Peyer's patch (tissue), 4 donors: ENCODE data around the gene SPHK2. TPM values are rescaled to one million over a fixed set of nuclear protein-coding genes. Genes with fewer than 3 reads are reported as not detected.
"Not testable (repeated sequence)": the region's sequence is repeated elsewhere in the genome, so short reads cannot be mapped to it uniquely, and the experiment has no call there.

Experiments used
- DNase-seq, 3 donors: peaks; one replicate each; pipeline ENCODE4 v3.0.0-alpha.2; 2017 to 2019
- H3K27ac ChIP-seq, 4 donors: fragments of 200-600 bp; sonication (generic); one replicate each; pipeline ENCODE4 v1.5.1; 2016 to 2019
- H3K27me3 ChIP-seq, 2 donors: fragments of 200-600 bp; sonication (generic); one replicate each; pipeline ENCODE4 v1.5.1; 2019
- H3K36me3 ChIP-seq, 3 donors: fragments of 200-600 bp; sonication (generic); one replicate each; pipeline ENCODE4 v1.5.1; 2016 to 2019
- H3K4me1 ChIP-seq, 4 donors: fragments of 200-600 bp; sonication (generic); one replicate each; pipeline ENCODE4 v1.5.1; 2016 to 2019
- H3K4me3 ChIP-seq, 4 donors: fragments of 200-600 bp; sonication (generic); 1 replicate in 3 of 4; 2 replicates in 1 of 4; pipeline ENCODE4 v1.5.1; 2016 to 2019; ENCODE audit warnings: mild to moderate bottlenecking in 1 of 4
- H3K9me3 ChIP-seq, 4 donors: fragments of 200-600 bp; sonication (generic); one replicate each; pipeline ENCODE4 v1.5.1; 2016 to 2019; ENCODE audit warnings: mild to moderate bottlenecking in 1 of 4
- CTCF ChIP-seq, 6 experiments: fragments of 450-650 bp in 4 of 6; fragments of 200-600 bp in 2 of 6; sonication (generic) in 1 of 6; IDR thresholded peaks; one replicate each; pipeline ENCODE4 v1.5.1; 2017 to 2019; ENCODE audit warnings: antibody characterized with exemption in 6 of 6, mild to moderate bottlenecking in 3 of 6, moderate library complexity in 1 of 6
- POLR2A ChIP-seq, 2 donors: fragments of 450-650 bp; IDR thresholded peaks; one replicate each; pipeline ENCODE4 v1.5.1; 2017; ENCODE audit warnings: antibody characterized with exemption in 2 of 2, mild to moderate bottlenecking in 2 of 2, moderate library complexity in 2 of 2
- total RNA-seq, 4 donors: library from RNA; depleted of rRNA; stranded (reverse); fragments of >200 nt; gene quantifications; one replicate each; pipeline ENCODE4 v1.1.0, GENCODE V29; 2016

Gene SPHK2
- total RNA-seq, 4 donors from 2014 or later = 34.7 to 121 (median 96.7) TPM

DNA sequence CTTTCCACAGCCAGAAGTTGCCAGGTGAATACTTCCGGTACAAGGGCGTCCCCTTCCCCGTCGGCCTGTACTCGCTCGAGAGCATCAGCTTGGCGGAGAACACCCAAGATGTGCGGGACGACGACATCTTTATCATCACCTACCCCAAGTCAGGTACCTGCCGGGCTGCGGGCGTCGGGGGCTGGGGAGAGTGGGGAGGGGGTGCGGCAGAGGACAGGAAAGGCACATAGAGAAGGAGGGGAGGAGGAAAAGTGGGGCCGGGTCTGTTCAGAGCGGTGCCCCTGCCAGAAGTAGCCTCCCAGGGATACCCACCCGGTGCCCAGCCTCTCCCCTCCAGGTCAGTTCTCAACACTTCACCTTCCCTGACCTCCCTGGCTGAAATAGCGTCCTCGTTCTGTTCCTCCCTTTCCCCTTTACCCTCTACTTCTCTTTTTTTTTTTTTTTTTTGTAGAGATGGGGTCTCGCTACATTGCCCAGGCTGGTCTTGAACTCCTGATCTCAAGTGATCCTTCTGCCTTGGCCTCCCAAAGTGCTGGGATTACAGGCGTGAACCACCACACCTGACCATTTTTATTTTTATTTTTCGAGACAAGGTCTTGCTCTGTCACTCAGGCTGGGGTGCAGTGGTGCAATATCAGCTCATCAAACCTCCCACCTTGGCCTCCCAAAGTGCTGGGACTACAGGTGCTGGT lies 43.2 kb upstream of the SPHK2 start:
- no peak overlapping the region for H3K4me3 ChIP-seq
- H3K27ac ChIP-seq = no peak overlapping the region
- no peak for DNase-seq
- no peaks in the 10 kb centered on the region for H3K9me3 ChIP-seq
- no peaks in the 10 kb centered on the region for H3K27me3 ChIP-seq
- no peaks in the 10 kb centered on the region for H3K4me1 ChIP-seq
- no peaks in the 10 kb centered on the region for H3K36me3 ChIP-seq
- TF ChIP-seq CTCF (IDR thresholded peaks at IDR 0.05) (no peak), POLR2A (IDR thresholded peaks at IDR 0.05) (no peak)

GRCh38 chr19:48577908-48578307 lies 41.4 kb upstream of the SPHK2 start:
- DNase-seq, H3K36me3 ChIP-seq: not testable (repeated sequence)

GRCh38 chr19:48578891-48579290 lies 40.4 kb upstream of the SPHK2 start:
- DNase-seq = no peak
- H3K4me1 ChIP-seq = no peaks in the 10 kb centered on the region
- no peak overlapping the region for H3K27ac ChIP-seq
- no peaks in the 10 kb centered on the region for H3K9me3 ChIP-seq
- H3K27me3 ChIP-seq = no peaks in the 10 kb centered on the region
- TF ChIP-seq POLR2A (IDR thresholded peaks at IDR 0.05) (no peak), CTCF (IDR thresholded peaks at IDR 0.05) (no peak)
- no peaks in the 10 kb centered on the region for H3K36me3 ChIP-seq
- no peak overlapping the region for H3K4me3 ChIP-seq

More at GRCh38 chr19:48577908-48578307, 41.4 kb upstream of the SPHK2 start:
- not testable (repeated sequence) for H3K4me3 ChIP-seq, H3K27me3 ChIP-seq, H3K27ac ChIP-seq, H3K9me3 ChIP-seq, H3K4me1 ChIP-seq

- Histone ChIP-seq H3K27me3 (no peaks in the 10 kb centered on the region), H3K4me1 (no peaks in the 10 kb centered on the region), H3K36me3 (no peaks in the 10 kb centered on the region), H3K9me3 (no peaks in the 10 kb centered on the region), H3K4me3 (no peak overlapping the region), H3K27ac (no peak overlapping the region)
- TF ChIP-seq CTCF (IDR thresholded peaks at IDR 0.05) = no peak
- TF ChIP-seq POLR2A (IDR thresholded peaks at IDR 0.05) = no peak
- DNase-seq = no peak
Measured at GRCh38 chr19:48582168-48582567, 37.1 kb upstream of the SPHK2 start.

DNA sequence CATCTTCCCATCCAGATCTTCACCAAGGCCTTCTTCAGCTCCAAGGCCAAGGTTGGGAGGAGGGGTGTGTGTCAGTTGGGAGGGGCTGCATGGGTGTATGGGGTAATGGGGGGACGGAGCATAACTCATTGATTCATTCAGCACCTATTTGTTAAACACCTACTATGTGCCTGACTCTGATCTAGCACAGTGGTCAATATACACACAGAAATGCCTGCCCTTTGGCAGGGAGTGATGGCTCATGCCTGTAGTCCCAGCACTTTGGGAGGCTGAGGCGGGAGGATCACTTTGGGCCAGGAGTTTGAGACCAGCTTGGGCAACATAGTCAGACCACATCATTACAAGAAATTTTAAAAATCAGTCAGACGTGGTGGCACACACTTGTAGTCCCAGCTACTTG lies 31.9 kb upstream of the SPHK2 start:
- Histone ChIP-seq H3K4me3 (no peak overlapping the region), H3K9me3 (no peaks in the 10 kb centered on the region), H3K4me1 (peaks cover 0 to 6% (median 3%) of the 10 kb centered on the region in 4 donors), H3K36me3 (no peaks in the 10 kb centered on the region), H3K27me3 (no peaks in the 10 kb centered on the region), H3K27ac (no peak overlapping the region)
- TF ChIP-seq POLR2A (IDR thresholded peaks at IDR 0.05) (no peak), CTCF (IDR thresholded peaks at IDR 0.05) (no peak)
- no peak for DNase-seq

GRCh38 chr19:48588670-48589401 lies 30.5 kb upstream of the SPHK2 start:
- Histone ChIP-seq H3K27ac (peak overlapping the region in 1 of 4 donors; percentile 73), H3K9me3 (no peaks in the 10 kb centered on the region), H3K4me1 (peaks cover 0 to 6% (median 3%) of the 10 kb centered on the region in 4 donors), H3K27me3 (no peaks in the 10 kb centered on the region), H3K36me3 (no peaks in the 10 kb centered on the region), H3K4me3 (peak overlapping the region; percentile 15 to 61 (median 26))
- peak; percentile 86 to 96 (median 96) for DNase-seq
- TF ChIP-seq CTCF (IDR thresholded peaks at IDR 0.05) (peak; percentile 84 to 99 (median 95)), POLR2A (IDR thresholded peaks at IDR 0.05) (no peak)
